Esophagus muscularis mucosa (tissue), 3 donors: ENCODE data around the gene NFILZ.

Source experiments
- CTCF ChIP-seq, 3 experiments: fragments of 200-600 bp in 2 of 3; fragments of 450-650 bp in 1 of 3; sonication (generic) in 2 of 3; IDR thresholded peaks; one replicate each; pipeline ENCODE4 v1.5.1; 2017 to 2019; ENCODE audit warnings: antibody characterized with exemption in 3 of 3, mild to moderate bottlenecking in 2 of 3, moderate library complexity in 1 of 3
- POLR2A ChIP-seq: fragments of 450-650 bp; IDR thresholded peaks from one replicate; pipeline ENCODE4 v1.6.1; 2017; ENCODE audit warnings: antibody characterized with exemption, moderate library complexity, mild to moderate bottlenecking, low read depth

- no peak for TF ChIP-seq CTCF (IDR thresholded peaks at IDR 0.05)
- no peak for TF ChIP-seq POLR2A
These were observed 31.8 kb downstream of the NFILZ start for GRCh38 chr19:8662263-8662662.
